Keratinocyte (primary cell): ENCODE data around the gene NCKAP5.

ENCODE experiments used
- EZH2 ChIP-seq: IDR thresholded peaks from one replicate; pipeline ENCODE4 v1.6.1; 2012; ENCODE audit warnings: inconsistent platforms, mild to moderate bottlenecking, low read length, moderate library complexity
- TF ChIP-seq, protein P1 (sequence below), 3 experiments: IDR thresholded peaks in 1 of 3; conservative IDR thresholded peaks in 1 of 3; optimal IDR thresholded peaks in 1 of 3; 2 replicates in 2 of 3; 3 replicates in 1 of 3; pipeline versions ENCODE3 to v1.5.1; 2011; ENCODE audit warnings: low read length in 3 of 3, mild to moderate bottlenecking in 3 of 3, moderate library complexity in 2 of 3, control low read depth in 1 of 3, inconsistent platforms in 1 of 3; ENCODE audit not compliant: insufficient read depth in 2 of 3; ENCODE audit errors: extremely low read depth in 1 of 3

GRCh38 chr2:133004623-133005022 lies 563.6 kb downstream of the NCKAP5 start:
- TF ChIP-seq, protein P1, sequence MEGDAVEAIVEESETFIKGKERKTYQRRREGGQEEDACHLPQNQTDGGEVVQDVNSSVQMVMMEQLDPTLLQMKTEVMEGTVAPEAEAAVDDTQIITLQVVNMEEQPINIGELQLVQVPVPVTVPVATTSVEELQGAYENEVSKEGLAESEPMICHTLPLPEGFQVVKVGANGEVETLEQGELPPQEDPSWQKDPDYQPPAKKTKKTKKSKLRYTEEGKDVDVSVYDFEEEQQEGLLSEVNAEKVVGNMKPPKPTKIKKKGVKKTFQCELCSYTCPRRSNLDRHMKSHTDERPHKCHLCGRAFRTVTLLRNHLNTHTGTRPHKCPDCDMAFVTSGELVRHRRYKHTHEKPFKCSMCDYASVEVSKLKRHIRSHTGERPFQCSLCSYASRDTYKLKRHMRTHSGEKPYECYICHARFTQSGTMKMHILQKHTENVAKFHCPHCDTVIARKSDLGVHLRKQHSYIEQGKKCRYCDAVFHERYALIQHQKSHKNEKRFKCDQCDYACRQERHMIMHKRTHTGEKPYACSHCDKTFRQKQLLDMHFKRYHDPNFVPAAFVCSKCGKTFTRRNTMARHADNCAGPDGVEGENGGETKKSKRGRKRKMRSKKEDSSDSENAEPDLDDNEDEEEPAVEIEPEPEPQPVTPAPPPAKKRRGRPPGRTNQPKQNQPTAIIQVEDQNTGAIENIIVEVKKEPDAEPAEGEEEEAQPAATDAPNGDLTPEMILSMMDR (optimal IDR thresholded peaks at IDR 0.05 in 1 of 3, IDR thresholded peaks at IDR 0.05 in 1 of 3, conservative IDR thresholded peaks at IDR 0.05 in 1 of 3; ENCODE audit: extremely low read depth in 1 of 3, insufficient read depth in 2 of 3, low read length in 3 of 3), result no peak
- TF ChIP-seq EZH2, result no peak
